ENCODE results near the gene NRP1. TPM values are rescaled to one million over a fixed set of nuclear protein-coding genes. Genes with fewer than 3 reads are reported as not detected.

NRP1 gene
- polyA plus RNA-seq, 1 of the 3 experiments (the other 2 are of a cell fraction), result 129 TPM

GRCh38 chr10:33365871-33366411 is 31.5 kb upstream of the NRP1 start:
- Histone ChIP-seq H3K9me2 (no peaks in the 10 kb centered on the region), H3K79me2 (ENCODE audit: insufficient read depth) (no peaks in the 10 kb centered on the region), H3F3A (replicated peaks; ENCODE audit: insufficient read depth) (peaks cover 29% of the 10 kb centered on the region), H4K20me1 (ENCODE audit: insufficient read depth) (no peaks in the 10 kb centered on the region), H3K4me1 (ENCODE audit: control insufficient read depth in 1 of 2, insufficient read depth in 2 of 2, low read depth in 1 of 2, low read length in 1 of 2) (0 out of 4 replicates have a peak, but pooled peaks cover 0 to 8% of the 10 kb centered on the region in 2 experiments), H3K27me3 (ENCODE audit: insufficient read depth) (no peaks in the 10 kb centered on the region), H3K9ac (peak overlapping the region; percentile 54), H3K9me3 (peaks cover 16% of the 10 kb centered on the region), H3K4me3 (ENCODE audit: low read depth in 2 of 2, low read length in 1 of 2) (no peak overlapping the region), H2AFZ (ENCODE audit: low read depth) (no peak overlapping the region), H3K36me3 (replicated peaks in 1 of 2; ENCODE audit: control insufficient read depth in 1 of 2, insufficient read depth in 2 of 2, low read length in 1 of 2) (no peaks in the 10 kb centered on the region), H3K27ac (ENCODE audit: low read depth in 2 of 2, low read length in 1 of 2) (peak overlapping the region in 1 of 2 experiments; percentile 95; a peak in 2 of 4 replicates), H3K4me2 (peak overlapping the region; percentile 60; the same call in 1 of the 2 replicates)
- ChIA-PET POLR2A (no interaction called here), CTCF (interaction anchor here (1.0 kb wide), 1 partner anchor 31 kb away, joined by 3 read pairs; no protein-coding TSS in a partner anchor)
- DNase-seq, result no peak
- TF ChIP-seq ELF1 (IDR thresholded peaks at IDR 0.05) (peak; percentile 64; the same call in 1 of the 2 replicates), YY1 (IDR thresholded peaks at IDR 0.05; ENCODE audit: low read depth) (no peak), FOXJ3 (CRISPR knock-in tag; IDR thresholded peaks at IDR 0.05) (no peak), GABPA (IDR thresholded peaks at IDR 0.05; ENCODE audit: low read depth) (no peak), PBX3 (IDR thresholded peaks at IDR 0.05) (peak; percentile 65), FOXM1 (IDR thresholded peaks at IDR 0.05; ENCODE audit: low read depth) (peak; percentile 82; the same call in 1 of the 2 replicates), GATA2 (CRISPR knock-in tag; IDR thresholded peaks at IDR 0.05) (no peak), NFIC (IDR thresholded peaks at IDR 0.05; ENCODE audit: borderline replicate concordance) (peak; percentile 71), USF2 (IDR thresholded peaks at IDR 0.05; ENCODE audit: borderline replicate concordance, low read depth, low read length) (no peak), TCF12 (IDR thresholded peaks at IDR 0.05) (peak; percentile 90), SMC3 (IDR thresholded peaks at IDR 0.05; ENCODE audit: low read depth, low read length) (no peak), REST (IDR thresholded peaks at IDR 0.05; ENCODE audit: low read depth, low read length) (no peak), MEF2A (IDR thresholded peaks at IDR 0.05; ENCODE audit: borderline replicate concordance, low read depth) (peak; percentile 77), EZH2phosphoT487 (IDR thresholded peaks at IDR 0.05; ENCODE audit: borderline replicate concordance, low read depth) (no peak), POLR2AphosphoS5 (IDR thresholded peaks at IDR 0.05; ENCODE audit: low read depth, low read length) (peak; percentile 44; the same call in 1 of the 2 replicates), TEAD4 (IDR thresholded peaks at IDR 0.05; ENCODE audit: borderline replicate concordance, insufficient read depth) (peak; percentile 91), NRF1 (IDR thresholded peaks at IDR 0.05; ENCODE audit: low read depth, low read length) (no peak), FOSL2 (IDR thresholded peaks at IDR 0.05; ENCODE audit: borderline replicate concordance, low read depth) (peak; percentile 92), RAD21 (IDR thresholded peaks at IDR 0.05; ENCODE audit: low read length) (no peak), CHD2 (IDR thresholded peaks at IDR 0.05; ENCODE audit: low read length, partially characterized antibody) (no peak), EP300 (IDR thresholded peaks at IDR 0.05; ENCODE audit: borderline replicate concordance in 1 of 2, low read depth in 1 of 2, low read length in 1 of 2) (peak; percentile 21 to 97; a peak in 3 of 4 replicates), RFX5 (IDR thresholded peaks at IDR 0.05; ENCODE audit: low read length) (no peak), USF1 (IDR thresholded peaks at IDR 0.05; ENCODE audit: borderline replicate concordance, low read depth) (0 out of 2 replicates have a peak, but pooled peaks have one; percentile 26), MXI1 (IDR thresholded peaks at IDR 0.05; ENCODE audit: low read depth, low read length) (no peak), IRF3 (IDR thresholded peaks at IDR 0.05; ENCODE audit: low read depth, low read length) (no peak), RXRA (IDR thresholded peaks at IDR 0.05; ENCODE audit: borderline replicate concordance, low read depth) (peak; percentile 92)

All from SK-N-SH (cell line).